Measurements from ENCODE around the gene MBD3L2B. TPM values are rescaled to one million over a fixed set of nuclear protein-coding genes. Genes with fewer than 3 reads are reported as not detected.
"Not testable (repeated sequence)": the region's sequence is repeated elsewhere in the genome, so short reads cannot be mapped to it uniquely, and the experiment has no call there.

The MBD3L2B gene
- polyA plus RNA-seq (2011; rRNA removed) (not detected in 2 replicates), polyA plus RNA-seq (2017; fragmentation: RNase III; extraction: RNeasy Plus Mini Kit Qiagen cat#74134 plus additional on column Dnase treatment) (not detected in 3 replicates), polyA minus RNA-seq (2011; rRNA and poly(A)+ RNA removed) (0.50 TPM in 1 of 2 replicates, not detected in the other)
- not detected in 2 replicates for polyA plus RNA-seq (2012; cell fraction: cytosol; rRNA removed)
- 0.12 TPM in 1 of 2 replicates, not detected in the other for polyA plus RNA-seq (2012; cell fraction: nucleus; rRNA removed)

DNA sequence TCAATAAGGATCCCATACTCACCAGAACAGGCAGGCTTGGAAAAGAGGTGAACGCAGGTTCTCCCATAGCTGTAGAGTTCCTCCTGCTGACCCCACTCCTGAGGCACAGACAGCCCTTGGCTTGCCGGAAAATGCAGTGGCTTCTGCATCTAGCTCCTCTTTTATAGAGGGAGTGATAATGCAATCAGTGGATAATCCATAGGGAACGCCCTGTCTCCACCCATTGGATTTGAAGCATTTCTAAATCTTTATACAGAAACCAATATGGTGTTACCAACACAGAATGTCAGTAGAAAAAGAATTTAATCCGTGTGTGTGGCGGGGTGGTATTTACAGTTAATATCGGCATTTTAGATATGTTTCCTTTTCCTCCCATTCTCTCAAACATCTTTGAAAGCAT lies at the start of gene MBD3L2B:
Gene MBD3L2B, minus strand, starts transcription at position 101 of the 400 bp plus-strand sequence. Its CDS starts 34 bp downstream, at position 67.
- POLR2A ChIA-PET; H3K4me2 ChIP-seq; H3K4me3 ChIP-seq; DNase-seq (ENCODE audit: low read depth in 1 of 2, low spot score in 1 of 2); ATAC-seq; CTCF ChIA-PET; H3K4me1 ChIP-seq; FAIRE-seq; H3K27ac ChIP-seq; H3K9me3 ChIP-seq: not testable (repeated sequence)
- no CpG with 5 or more reads among the region's 6 CpGs for WGBS (ENCODE audit: missing lambda C conversion rate)

DNA sequence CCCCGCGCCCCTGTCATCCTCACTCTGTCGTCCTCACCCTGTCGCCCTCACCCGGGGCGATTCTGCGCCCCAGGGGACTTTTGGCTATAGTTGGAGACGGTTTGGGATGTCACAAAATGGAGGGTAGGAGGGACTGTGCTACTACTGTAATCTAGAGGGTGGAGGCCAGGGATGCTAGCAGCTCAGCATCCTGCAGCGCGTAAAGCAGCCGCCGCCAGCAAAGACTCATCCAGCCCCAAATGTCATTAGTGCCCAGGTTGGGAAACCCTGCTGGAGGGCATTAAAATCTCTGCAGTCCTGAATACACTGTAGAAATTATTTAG lies 48.6 kb upstream of the MBD3L2B start:
- Histone ChIP-seq H3K4me1 (no peaks in the 10 kb centered on the region), H3K27ac (peak overlapping the region; percentile 92 to 97), H3K9me3 (peaks cover 33% of the 10 kb centered on the region), H3K4me3 (peak overlapping the region; percentile 84), H3K4me2 (peak overlapping the region; percentile 87)
- no peak for FAIRE-seq
- ATAC-seq: peak; percentile 49 to 62; a peak in 4 of 6 replicates
- CTCF ChIA-PET: no interaction called here
- DNase-seq (ENCODE audit: low read depth in 1 of 2, low spot score in 1 of 2): peak in 1 of 2 experiments; percentile 11
- WGBS (ENCODE audit: missing lambda C conversion rate): 0% methylated on average over 4 of the region's 12 CpGs
- POLR2A ChIA-PET: interaction anchor here (0.7 to 1.4 kb wide), 2 partner anchors 29 to 406 kb away, joined by 10 to 18 read pairs; no protein-coding TSS in a partner anchor
- TF ChIP-seq RFX5 (IDR thresholded peaks at IDR 0.05) (no peak), BHLHE40 (IDR thresholded peaks at IDR 0.05; ENCODE audit: low read depth, low read length) (no peak), FOSL2 (IDR thresholded peaks at IDR 0.05) (no peak), FOSL2 (CRISPR knock-in tag; IDR thresholded peaks at IDR 0.05) (no peak), PHF8 (IDR thresholded peaks at IDR 0.05; ENCODE audit: borderline replicate concordance, low read depth) (no peak), RARB (CRISPR knock-in tag; IDR thresholded peaks at IDR 0.05) (no peak), ESRRA (IDR thresholded peaks at IDR 0.05; ENCODE audit: borderline replicate concordance, low read length) (no peak), POLR2A (IDR thresholded peaks at IDR 0.05; ENCODE audit: low read length) (no peak), TFCP2L1 (CRISPR knock-in tag; IDR thresholded peaks at IDR 0.05) (no peak), FOSB (CRISPR knock-in tag; IDR thresholded peaks at IDR 0.05) (no peak), HOXB13 (CRISPR knock-in tag; IDR thresholded peaks at IDR 0.05; ENCODE audit: low read depth) (no peak), HOXA7 (CRISPR knock-in tag; IDR thresholded peaks at IDR 0.05) (no peak), SREBF2 (IDR thresholded peaks at IDR 0.05) (no peak), NR3C1 (IDR thresholded peaks at IDR 0.05) (no peak), NPAS2 (CRISPR knock-in tag; IDR thresholded peaks at IDR 0.05; ENCODE audit: borderline replicate concordance) (no peak), ZC3H11A (IDR thresholded peaks at IDR 0.05) (no peak)
- TF ChIP-seq, protein P1, sequence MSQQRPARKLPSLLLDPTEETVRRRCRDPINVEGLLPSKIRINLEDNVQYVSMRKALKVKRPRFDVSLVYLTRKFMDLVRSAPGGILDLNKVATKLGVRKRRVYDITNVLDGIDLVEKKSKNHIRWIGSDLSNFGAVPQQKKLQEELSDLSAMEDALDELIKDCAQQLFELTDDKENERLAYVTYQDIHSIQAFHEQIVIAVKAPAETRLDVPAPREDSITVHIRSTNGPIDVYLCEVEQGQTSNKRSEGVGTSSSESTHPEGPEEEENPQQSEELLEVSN (IDR thresholded peaks at IDR 0.05; ENCODE audit: borderline replicate concordance, low read depth): no peak
- TF ChIP-seq, protein P2, sequence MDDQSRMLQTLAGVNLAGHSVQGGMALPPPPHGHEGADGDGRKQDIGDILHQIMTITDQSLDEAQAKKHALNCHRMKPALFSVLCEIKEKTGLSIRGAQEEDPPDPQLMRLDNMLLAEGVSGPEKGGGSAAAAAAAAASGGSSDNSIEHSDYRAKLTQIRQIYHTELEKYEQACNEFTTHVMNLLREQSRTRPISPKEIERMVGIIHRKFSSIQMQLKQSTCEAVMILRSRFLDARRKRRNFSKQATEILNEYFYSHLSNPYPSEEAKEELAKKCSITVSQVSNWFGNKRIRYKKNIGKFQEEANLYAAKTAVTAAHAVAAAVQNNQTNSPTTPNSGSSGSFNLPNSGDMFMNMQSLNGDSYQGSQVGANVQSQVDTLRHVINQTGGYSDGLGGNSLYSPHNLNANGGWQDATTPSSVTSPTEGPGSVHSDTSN (IDR thresholded peaks at IDR 0.05): no peak
- TF ChIP-seq, protein P3, sequence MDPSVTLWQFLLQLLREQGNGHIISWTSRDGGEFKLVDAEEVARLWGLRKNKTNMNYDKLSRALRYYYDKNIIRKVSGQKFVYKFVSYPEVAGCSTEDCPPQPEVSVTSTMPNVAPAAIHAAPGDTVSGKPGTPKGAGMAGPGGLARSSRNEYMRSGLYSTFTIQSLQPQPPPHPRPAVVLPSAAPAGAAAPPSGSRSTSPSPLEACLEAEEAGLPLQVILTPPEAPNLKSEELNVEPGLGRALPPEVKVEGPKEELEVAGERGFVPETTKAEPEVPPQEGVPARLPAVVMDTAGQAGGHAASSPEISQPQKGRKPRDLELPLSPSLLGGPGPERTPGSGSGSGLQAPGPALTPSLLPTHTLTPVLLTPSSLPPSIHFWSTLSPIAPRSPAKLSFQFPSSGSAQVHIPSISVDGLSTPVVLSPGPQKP (IDR thresholded peaks at IDR 0.05; ENCODE audit: low read depth, low read length): no peak
- TF ChIP-seq, protein P4, sequence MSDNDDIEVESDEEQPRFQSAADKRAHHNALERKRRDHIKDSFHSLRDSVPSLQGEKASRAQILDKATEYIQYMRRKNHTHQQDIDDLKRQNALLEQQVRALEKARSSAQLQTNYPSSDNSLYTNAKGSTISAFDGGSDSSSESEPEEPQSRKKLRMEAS (IDR thresholded peaks at IDR 0.05): no peak

DNA sequence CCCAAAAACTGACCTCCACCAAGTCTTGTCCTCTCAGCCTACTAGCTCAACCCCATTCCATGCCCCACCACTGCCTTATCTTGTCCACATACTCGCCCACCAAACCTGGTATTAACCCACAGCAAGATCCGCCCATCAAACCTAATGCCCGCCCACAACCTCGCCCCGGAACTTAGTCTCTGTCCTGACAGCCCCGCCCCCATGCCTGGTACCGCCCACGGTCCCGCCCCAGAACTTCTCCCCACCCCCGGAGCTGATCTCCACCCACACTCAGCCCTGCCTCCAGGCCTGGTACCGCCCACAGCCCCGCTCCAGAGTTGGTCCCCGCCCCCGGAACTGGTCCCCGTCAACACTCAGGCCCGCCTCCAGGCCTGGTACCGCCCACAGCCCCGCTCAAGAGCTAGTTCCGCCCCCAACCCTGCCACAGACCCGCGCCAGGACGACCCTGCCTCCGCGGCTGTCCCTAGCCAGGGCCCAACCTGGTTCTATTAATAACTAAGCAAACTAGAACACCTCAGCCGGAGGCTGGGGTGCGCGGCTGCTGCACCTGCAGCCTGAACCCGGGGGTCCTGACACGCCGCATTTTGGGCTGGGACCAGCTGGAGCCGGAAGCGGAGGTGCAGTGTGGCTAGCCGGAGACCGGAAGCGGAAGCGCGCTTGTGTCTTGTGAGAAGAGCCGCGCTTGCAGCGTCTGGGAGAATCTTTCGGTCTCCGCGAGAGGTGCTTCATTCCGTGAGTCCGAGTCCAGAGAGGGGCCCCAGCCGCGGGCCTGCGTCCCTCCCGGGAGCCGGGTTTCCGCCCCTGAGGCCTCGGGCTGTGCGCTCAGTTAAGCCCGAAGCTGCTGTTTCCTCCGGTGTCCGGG lies 48.0 kb upstream of the MBD3L2B start, which contains the start of gene ZNF557:
Gene ZNF557, plus strand, starts transcription at position 662 of the 862 bp plus-strand sequence. CDS start 5,372 bp downstream, outside the sequence.
- 0% methylated on average over 1 of the region's 56 CpGs for WGBS (ENCODE audit: missing lambda C conversion rate)
- H3K9me3 ChIP-seq: peaks cover 30% of the 10 kb centered on the region
- peak within 1 kb of the TSS; percentile 92 to 97 for H3K27ac ChIP-seq
- H3K4me2 ChIP-seq: peak within 1 kb of the TSS; percentile 87
- H3K4me3 ChIP-seq: peak within 1 kb of the TSS; percentile 84
- CTCF ChIA-PET: no interaction called here
- no peaks in the 10 kb centered on the region for H3K4me1 ChIP-seq
- peak; percentile 98 for ATAC-seq
- no peak for FAIRE-seq
- peak; percentile 68 to 96 for DNase-seq (ENCODE audit: low read depth in 1 of 2, low spot score in 1 of 2)
- POLR2A ChIA-PET: interaction anchor here (0.7 to 1.4 kb wide), 4 partner anchors 12 to 406 kb away, joined by 4 to 18 read pairs (median 8); no protein-coding TSS in a partner anchor
- TF ChIP-seq, protein P5, sequence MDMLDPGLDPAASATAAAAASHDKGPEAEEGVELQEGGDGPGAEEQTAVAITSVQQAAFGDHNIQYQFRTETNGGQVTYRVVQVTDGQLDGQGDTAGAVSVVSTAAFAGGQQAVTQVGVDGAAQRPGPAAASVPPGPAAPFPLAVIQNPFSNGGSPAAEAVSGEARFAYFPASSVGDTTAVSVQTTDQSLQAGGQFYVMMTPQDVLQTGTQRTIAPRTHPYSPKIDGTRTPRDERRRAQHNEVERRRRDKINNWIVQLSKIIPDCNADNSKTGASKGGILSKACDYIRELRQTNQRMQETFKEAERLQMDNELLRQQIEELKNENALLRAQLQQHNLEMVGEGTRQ (IDR thresholded peaks at IDR 0.05): no peak
- TF ChIP-seq, protein P6, sequence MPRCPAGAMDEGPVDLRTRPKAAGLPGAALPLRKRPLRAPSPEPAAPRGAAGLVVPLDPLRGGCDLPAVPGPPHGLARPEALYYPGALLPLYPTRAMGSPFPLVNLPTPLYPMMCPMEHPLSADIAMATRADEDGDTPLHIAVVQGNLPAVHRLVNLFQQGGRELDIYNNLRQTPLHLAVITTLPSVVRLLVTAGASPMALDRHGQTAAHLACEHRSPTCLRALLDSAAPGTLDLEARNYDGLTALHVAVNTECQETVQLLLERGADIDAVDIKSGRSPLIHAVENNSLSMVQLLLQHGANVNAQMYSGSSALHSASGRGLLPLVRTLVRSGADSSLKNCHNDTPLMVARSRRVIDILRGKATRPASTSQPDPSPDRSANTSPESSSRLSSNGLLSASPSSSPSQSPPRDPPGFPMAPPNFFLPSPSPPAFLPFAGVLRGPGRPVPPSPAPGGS (IDR thresholded peaks at IDR 0.05): peak; percentile 67; the same call in 2 of the 3 replicates
- peak; percentile 51 for TF ChIP-seq POLR2A (IDR thresholded peaks at IDR 0.05; ENCODE audit: low read length)
- TF ChIP-seq, protein P2 (IDR thresholded peaks at IDR 0.05): 0 out of 2 replicates have a peak, but pooled peaks have one; percentile 7
- TF ChIP-seq JUNB (IDR thresholded peaks at IDR 0.05): no peak
- TF ChIP-seq JUN (IDR thresholded peaks at IDR 0.05): peak; percentile 62 to 81; a peak in 4 of 5 replicates
- peak; percentile 61; the same call in 1 of the 2 replicates for TF ChIP-seq PHF8 (IDR thresholded peaks at IDR 0.05; ENCODE audit: borderline replicate concordance, low read depth)

All from A549 (cell line).